NCI-H1048 (cell line): Measurements from ENCODE around the gene TYK2.

Source experiments
- DNase-seq: peaks from one replicate; lab custom pipeline; 2025; lab: John Stamatoyannopoulos, UW

TYK2 gene

DNA sequence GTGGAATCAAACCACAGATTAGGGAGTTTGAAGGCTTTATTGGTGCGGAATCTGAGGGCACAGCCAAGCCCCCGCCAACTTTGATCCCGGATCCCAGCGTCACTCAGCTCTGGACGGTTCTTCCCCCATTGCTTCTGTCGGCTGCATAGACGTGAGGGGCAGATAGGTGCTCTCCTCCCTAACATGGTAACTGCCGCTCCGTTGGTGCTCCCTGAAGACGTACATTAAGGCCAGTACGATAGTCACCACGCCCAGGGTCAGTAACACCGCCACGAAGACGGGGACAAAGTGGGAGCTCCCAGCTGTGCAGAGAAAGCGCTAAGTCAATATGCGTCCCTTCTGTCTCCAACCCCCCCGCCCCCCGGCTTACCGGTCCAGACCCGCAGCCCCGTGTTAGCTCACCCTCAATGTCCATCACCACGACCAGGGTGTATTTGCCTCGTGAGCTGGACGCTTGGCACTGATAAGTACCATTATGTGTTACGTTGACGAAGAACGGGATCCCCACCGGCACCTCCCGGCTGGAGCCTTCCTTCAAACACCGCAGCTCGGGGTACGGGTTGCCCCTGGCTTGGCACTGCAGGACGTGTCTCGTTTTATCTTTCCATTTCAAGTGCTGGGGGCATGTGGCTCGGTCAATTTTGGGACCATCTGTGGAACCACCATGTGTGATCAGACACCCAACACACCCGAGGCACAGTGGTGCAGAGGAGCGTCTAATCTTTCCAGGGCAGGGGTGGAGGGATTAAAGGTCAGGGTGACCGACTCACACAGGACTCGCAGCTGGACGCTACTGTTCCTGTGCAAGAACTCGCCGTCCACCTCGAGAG lies 46.4 kb downstream of the TYK2 start:
- DNase-seq, result no peak

DNA sequence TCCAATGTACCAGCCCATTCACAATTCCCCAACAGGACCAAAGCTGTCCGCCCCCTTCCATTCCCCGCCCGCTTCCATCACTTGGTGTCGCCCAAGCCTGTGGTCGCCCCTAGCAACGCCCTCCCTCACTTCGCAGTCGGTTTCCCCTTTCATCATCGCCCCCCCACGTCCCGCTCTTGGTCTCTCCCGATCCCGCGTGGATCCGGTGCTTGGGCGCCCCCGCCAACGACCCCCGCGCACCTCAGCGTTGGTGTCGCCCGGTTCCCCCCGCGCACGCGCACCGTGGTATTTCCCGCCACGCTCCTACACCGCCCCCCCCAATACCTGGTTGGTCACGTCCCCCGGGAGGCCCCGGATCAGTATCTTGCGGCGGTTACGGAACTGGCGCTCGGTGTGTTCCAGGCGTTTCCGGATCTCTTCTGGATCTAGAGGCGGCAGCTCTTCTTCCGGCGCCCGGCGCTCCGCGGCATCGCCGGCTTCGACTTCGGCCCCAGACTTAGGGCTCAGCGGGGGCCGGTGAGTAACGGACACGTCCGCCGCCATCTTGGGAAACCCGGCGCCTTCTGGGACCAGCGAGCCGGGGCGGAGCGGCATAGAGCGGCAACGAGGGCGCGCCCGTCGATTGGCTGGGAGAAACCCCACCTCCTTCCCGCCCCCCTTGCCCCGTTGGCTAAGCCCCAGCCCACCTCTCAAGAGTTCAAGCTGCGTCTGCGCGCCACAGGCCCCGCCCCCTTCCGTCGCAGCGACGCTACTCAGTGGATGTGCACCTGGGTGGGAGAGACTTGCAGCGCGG lies 47.2 kb downstream of the TYK2 start, which contains the start of gene RAVER1:
Gene RAVER1, minus strand, starts transcription at position 565 of the 793 bp plus-strand sequence. Its CDS starts 22 bp downstream, at position 543.
- DNase-seq, result peak; percentile 87

DNA sequence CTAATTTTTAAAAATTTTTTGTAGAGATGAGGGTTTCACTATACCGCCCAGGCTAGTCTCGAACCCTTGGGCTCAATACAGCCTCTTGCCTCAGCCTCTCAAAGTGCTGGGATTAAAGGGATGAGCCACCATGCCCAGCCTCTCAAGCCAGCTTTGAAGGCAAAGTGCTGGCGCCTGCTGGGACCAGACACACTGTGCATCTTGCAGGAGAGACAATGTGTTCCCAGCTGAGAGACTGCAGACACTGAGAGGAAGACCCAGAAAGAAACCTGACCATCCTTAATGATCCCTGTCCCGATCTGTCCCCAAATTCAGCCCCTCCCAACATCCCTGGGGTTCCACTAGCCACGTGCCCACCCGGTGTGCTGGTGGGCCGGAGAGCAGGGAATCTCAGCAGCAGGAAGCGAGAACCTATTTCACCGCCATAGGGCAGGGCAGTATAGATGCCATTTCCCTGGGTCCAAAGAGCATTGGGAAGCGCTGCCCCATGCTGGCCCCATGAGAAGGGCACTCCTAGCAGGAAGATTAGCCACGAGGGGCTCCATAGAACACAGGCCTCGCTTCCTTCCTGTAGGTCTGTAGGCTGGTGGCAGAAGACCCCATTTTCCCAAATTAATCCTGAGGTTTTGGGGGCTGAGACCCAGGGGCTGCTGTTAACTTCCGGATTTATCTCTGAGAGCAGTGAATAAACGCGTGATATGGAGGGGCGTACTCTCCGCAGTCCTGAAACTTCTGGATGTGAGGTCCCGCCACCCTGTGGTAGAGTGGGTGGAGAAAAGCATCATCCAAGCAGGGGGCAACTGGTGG lies 48.0 kb downstream of the TYK2 start:
- no peak for DNase-seq

DNA sequence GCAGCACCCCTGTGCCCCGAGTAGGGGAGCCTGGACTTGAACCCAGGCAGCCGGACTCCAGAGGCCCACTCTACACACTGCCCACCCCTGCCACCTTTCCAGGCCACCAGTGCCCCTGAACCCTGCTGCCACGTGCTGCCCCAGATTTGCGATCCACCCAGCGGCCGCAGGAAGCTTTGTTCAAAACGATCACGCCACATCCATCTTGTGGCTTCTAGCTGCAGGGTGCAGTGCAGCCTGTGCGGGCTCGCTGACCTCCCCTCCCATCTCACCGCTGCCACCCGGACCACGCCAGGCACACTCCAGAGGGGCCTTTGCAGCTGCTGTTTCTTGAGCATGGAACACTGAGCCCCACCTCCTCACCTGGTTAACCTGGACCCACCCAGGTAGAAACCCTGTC lies 50.8 kb downstream of the TYK2 start:
- DNase-seq, result no peak

DNA sequence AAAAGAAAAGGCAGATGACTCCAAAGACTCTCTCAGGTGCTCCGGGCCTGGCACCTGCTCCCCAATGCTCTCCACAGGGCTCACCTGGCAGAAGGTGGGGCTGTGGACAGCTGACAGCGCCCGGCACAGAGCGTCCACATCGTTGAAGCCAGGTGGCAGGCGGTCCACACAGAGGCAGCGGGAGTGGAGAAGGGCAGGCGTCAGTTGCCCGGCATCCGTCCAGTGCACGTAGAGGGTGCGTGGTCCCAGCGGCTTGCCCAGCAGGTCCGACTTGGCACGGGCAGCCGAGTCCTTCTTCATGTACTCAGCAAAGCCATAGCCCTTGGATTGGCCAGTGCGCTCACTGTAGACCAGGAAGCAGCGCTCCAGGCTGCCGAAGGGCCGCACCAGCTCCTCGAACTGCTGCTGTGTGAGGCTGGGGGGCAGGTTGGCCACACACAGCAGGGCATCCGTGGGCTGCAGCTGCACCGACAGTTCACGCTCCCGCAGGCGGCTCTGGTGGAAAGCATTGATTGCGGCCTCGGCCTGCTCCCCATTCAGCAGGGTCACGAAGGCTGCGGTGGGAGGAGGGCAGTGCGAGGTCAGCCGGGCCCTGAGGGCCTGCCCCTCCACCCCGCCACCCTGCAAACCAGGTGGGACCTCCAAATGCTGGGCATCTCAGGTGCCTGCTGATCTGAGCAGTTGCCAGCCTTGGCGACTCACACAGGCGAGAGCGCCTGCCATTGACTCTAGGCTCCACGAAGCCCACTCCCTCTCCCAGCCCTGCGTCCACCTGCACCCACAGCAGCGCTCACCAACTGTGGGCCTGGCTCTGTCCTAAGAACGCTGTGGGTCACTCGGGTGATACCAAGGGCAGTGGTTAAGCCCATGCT lies 51.6 kb downstream of the TYK2 start:
- no peak for DNase-seq

DNA sequence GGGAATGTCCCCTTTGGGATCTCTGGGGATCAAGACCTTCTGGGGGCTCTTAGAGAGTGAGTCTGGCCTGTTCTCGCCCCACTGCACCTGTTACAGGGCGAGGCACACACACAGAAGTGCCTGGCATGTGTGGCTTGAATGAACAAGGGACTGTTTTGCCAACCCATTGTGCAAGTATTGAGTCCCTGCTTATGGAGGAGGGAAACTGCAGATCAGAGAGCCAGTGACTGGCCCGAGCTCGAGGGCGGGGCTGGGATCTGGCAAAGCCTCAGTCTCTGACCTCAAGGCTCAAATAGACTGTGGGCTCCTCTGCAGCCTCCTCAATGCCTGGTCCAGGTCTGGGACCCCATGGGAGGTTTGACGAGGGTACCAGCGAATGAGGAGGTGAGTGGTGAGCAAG lies 52.6 kb downstream of the TYK2 start:
- DNase-seq, result no peak

DNA sequence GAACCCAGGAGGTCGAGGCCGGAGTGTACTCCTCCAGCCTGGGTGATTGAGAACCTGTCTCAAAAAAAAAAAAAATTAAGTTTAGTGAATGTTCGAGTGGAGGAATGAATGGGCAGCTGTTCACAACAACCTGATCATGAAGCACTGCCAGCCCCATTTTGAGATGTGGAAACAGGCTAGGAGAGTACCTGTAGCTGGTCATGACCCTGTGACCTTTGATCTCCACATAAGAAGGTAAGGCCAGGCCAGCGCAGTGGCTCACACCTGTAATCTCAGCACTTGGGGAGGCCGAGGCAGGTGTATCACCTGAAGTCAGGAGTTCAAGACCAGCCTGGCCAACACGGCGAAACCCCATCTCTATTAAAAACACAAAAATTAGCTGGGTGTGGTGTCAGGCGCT lies 54.6 kb downstream of the TYK2 start:
- DNase-seq, result no peak

DNA sequence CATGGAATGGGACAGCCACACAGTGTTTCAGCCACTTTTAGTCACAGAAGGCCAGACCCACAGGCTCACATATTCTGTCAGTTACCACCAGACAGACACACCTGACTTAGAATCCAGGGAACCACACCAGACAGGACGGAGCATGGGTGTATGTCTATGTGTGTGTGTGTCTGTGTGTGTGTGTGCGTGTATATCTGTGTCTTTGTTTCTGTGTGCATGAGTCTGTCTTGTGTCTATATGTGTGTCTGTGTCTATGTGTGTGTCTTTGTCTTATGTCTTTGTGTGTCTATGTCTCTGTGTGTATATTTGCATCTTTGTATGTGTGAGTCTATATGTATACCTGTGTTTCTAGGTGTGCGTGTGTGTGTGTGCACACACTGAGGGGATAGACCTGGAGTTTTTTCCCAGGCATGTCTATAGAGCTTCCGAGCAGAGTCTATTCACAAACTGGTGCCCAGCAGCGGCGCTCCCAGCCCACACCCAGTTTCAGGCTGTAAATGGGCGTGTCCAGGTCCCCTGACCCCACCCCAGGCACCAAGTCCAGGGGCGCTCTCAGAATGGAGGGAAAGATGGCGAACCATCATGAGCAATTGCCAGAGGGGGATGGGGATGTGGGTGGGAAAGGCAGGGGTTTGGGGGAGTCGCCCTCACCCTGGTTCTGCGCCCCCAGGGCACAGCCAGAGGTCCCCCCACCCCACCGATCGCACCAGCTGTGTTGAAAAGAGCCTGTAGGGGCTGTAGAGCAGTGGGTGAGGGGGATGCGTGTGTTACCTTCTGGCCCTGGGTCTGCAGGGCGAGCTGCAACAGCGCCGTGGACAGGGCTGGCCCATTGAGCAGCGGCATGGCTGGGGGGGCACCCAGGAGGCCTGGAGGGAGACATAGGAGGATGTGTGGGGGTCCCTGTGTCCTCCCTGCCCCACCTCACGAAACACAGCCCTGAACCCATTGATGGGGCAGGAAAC lies 58.2 kb downstream of the TYK2 start:
- no peak for DNase-seq

DNA sequence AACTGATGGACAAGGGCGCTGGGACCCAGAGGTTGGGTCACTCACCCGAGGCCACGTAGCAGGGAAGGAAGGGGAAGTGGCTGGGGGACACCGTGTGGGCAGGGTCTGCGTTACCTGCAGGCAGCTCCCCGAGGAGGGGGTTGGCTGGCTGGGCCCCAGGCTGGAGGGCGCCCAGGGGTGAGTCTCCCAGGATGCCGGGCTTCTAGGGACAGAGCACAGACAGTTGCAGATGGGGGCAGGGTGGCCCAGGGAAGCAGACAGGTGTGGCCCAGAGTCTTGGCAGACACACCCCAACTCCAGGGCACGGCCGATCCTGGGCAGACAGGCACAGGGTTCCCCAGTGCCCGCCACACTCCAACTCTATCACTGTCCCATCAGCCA lies 59.0 kb downstream of the TYK2 start:
- DNase-seq, result no peak

DNA sequence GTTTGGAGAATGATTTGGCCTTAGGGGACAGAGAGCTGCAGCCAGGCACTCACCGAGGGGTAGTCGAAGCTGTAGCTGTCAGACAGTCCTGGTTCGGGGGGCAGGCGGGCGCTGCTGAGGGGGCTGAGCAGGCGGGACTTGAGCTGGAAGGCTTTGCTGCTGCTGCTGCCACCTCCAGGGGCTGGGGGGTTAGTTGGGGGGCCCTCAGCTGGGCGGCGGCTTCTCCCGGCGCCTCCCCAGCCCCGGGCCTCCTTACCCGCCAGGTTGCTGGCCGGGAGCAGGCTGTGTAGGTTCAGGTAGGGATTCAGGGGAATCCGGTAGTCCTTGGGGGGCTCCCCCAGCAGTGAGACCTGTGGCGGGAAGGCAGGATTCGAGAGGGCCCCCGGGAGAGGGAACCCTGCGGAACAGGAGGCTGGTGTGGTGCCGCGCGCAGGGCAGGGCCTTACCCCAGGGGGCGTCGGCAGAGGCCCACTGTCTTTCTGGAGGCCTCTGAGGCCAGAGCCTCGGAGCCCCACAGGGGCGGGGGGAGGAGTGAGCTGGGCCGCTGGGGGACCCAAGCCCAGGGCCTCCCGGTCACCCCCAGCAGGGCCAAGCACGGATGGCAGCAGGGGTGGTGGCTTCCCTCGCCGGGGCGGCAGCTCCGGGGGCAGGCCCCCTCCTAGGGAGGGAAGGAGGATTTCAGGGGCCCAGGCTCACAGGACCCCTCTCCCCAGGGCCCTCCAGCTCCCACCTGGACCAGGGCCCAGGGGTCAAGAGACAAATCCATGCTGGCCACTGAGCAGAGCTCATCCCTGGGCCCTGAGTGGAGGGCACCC lies 59.6 kb downstream of the TYK2 start:
- DNase-seq, result no peak

DNA sequence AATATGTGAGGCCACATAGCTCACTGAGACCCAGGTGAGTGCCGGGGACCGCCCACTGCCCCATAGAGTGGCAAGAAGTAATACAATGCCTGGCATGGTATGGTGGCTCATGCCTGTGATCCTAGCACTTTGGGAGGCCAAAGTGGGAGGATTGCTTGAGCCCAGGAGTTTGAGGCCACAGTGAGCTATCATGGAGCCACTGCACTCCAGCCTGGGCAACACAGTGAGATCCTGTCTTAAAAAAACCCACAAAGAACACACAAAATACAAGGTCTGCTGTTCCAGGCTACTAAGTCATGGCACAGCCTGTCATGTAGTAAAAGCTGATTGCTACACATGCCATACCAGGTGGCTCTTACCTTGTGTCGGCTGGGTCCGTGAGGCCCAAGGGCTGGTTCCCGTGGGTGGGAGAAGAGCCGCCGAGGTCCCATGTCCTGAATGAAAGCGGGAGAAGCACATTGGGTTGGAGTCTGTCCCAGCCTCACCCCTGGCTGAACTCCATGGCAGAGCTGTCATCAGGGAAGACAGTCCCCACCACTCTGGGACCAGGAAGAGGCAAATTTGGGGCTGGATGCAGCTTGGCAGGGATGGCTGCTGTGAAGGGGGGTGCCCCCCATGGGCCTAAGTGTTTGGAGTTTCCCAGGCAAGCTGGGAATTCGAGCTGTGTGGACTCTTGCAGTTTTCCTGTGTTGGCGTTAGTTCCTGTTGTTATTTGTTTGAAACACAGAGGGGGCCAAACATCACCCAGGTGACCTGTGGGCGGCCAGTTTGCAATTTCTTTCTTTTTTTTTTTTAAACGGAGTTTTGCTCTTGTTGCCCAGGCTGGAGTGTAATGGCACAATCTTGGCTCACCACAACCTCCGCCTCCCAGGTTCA lies 61.3 kb downstream of the TYK2 start:
- DNase-seq, result no peak

DNA sequence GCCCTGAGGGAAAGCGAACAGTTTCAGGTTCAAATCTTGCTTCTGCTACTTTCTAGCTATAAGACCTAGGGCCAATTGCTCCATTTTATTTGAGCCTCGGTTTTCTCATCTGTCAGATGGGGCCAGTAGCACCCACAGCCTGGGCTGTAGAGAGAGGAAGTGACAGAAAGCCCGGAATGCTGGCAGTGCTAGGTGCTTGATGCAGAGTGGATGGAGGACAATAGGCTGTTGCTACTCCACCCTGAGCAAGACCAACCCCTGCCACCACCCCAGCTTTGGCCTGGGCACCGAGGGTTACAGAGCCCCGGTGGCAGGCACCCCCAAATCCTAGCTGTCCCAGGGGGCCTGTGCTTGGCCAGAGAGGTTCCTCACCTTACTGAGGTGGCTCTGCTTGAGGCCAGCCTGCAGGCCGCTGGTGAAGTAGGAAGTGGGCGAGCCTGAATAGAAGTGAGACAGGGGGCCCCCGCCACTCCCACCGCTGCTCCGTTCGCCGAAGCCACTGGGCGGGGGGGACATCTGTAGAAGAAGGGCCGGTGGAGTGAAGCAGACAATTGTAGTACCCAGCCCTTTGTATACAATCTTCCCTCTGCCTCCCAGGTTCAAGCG lies 62.4 kb downstream of the TYK2 start:
- DNase-seq, result no peak

DNA sequence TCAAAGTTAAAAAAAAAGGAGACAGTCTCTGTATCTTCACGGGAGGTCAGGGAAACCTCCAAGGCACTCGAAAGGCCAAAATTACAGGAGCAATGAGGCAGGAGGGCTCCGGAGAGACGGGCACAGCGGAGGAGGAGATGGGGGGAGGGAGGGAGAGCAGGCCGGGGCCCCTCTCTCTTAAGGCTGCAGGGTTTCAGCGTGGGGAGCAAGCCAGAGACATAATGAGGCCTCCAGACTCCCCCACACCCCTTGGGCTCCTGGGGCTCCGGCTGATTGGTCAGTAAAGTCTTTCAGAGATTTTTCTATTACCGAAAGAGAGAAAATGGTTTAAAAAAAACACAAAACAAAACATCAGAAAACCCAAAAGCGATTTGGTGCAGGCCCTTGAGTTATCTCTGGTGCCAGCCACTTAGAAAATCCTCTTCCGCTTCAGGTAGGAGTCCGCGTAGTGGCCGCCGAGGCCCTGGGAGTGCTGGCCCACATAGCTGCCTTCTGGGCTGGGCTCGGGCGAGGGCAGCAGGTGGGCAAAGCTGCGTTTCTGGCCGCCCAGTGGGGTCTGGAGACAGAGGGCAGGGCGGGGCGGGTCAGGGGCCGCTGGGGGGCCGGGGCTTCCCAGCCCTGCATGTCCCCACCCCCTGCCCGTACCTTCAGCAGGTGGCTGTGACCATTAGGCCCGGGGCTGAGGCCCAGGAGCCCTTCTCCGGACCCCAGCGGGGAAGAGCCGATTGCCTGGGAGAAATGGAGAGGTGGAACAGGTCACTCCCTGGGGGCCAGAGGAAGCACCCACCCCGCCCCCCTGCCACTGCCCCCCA lies 63.1 kb downstream of the TYK2 start:
- no peak for DNase-seq

DNA sequence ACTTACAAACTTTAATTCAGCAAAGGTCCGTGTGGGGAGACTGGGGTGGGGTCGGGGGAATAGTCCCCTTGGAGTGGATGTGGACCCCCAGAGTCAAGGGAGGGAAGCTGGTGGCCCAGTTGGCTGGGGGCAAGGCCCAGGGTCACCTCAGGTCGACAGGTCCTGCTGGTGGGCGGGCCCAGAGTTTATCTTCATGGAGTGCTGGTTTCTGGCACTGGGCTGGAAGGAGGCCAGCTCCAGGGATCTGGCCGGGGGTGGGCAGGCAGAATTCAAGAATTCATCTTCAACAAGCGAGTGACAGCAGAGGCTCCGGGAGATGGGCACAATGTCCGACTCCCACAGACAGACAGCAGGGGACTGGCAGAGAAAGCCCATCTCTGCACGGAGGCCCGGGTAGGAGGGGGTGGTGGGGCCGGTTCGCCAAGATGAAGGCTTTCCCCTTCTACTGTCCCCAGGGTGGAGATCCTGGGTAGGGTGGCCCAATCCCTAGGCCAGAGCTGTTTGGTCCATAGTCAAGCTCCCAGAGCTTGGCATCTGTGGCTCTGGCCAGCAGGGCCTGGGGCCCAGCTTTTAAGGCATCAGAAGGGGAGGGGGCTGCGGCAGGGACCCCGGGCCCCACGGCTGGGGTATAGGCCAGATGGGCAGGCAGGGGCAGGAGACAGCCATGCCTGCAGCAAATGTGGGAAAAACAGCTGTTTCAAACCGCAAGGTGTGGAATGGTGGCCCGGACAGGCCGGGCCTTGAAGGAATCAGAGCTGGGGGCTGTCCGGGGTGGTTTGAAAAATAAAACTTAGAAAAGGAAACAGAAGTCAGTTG lies 63.9 kb downstream of the TYK2 start:
- no peak for DNase-seq

DNA sequence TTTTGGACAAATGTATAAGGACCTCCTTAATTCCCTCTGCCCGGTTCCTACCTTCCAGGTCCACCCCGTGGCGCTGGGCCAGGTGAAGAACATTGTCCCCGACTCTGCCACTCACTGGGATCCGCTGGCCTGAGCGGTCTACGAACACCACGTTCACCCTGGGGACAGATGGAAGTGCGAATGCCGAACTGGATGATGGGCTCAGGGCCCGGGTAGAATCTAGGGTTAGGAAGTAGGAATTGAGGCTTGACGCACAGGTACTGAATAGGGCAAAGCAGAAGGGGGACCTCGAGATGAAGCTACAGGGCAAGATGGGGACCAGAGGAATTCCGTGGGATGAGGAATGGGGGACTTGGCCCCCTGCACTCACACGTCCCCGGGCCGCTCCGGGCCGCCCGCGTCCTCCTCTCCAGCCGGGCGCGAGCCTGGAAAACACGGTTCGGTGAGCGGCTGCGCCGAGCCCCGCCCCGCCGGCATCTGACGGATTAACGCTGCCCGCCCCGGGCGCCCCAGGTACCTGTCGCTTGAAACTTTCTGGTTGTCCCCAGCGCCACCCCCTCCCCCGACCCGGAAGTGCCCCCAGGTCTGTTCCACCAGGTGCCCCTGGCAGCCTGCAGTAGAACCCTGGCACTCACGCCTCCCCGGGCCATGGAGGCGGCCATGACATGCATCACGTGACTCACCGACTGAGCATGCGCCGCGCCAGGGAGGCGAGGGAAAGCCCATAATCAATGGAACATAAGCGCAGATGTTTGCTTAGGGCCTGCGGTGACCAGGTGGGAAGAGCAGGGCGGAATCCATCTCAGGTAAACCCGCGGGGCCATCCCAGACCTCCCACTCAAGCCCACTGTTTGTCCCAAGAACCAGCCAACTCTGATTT lies 64.8 kb downstream of the TYK2 start, which contains the start of gene FDX2:
Gene FDX2, minus strand, starts transcription at position 681 of the 880 bp plus-strand sequence. Its CDS starts 19 bp downstream, at position 662.
- DNase-seq, result peak; percentile 82
